OCI-LY3 (cell line): ENCODE data around the gene DIAPH2.

ENCODE experiments used
- EZH2phosphoT487 ChIP-seq: fragments of 200-600 bp; shearing (Covaris generic); IDR thresholded peaks from 2 replicates; pipeline ENCODE4 v1.6.1; 2018; ENCODE audit warnings: antibody characterized with exemption, mixed run types, low read depth
- TF ChIP-seq, protein P1 (sequence below): fragments of 200-600, 300-600 bp; sonication (generic); IDR thresholded peaks from 2 replicates; pipeline ENCODE4 v1.5.1; 2014; ENCODE audit warnings: antibody characterized with exemption, low read length, low read depth

GRCh38 chrX:97602465-97603258, 918.0 kb downstream of the DIAPH2 start:
- TF ChIP-seq, protein P1, sequence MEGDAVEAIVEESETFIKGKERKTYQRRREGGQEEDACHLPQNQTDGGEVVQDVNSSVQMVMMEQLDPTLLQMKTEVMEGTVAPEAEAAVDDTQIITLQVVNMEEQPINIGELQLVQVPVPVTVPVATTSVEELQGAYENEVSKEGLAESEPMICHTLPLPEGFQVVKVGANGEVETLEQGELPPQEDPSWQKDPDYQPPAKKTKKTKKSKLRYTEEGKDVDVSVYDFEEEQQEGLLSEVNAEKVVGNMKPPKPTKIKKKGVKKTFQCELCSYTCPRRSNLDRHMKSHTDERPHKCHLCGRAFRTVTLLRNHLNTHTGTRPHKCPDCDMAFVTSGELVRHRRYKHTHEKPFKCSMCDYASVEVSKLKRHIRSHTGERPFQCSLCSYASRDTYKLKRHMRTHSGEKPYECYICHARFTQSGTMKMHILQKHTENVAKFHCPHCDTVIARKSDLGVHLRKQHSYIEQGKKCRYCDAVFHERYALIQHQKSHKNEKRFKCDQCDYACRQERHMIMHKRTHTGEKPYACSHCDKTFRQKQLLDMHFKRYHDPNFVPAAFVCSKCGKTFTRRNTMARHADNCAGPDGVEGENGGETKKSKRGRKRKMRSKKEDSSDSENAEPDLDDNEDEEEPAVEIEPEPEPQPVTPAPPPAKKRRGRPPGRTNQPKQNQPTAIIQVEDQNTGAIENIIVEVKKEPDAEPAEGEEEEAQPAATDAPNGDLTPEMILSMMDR, result no peak
- TF ChIP-seq EZH2phosphoT487, result no peak
